Measurements from ENCODE around the gene DPP6. TPM values are rescaled to one million over a fixed set of nuclear protein-coding genes. Genes with fewer than 3 reads are reported as not detected.

The DPP6 gene
- total RNA-seq, 1 donor from 2014 or later = 0.48 TPM

GRCh38 chr7:154493594-154493993, 441.4 kb downstream of the DPP6 start:
- Mint-ChIP-seq H3K4me1 (ENCODE audit: low read depth, unreplicated experiment) (no peaks in the 10 kb centered on the region), H3K9me3 (ENCODE audit: unreplicated experiment) (no peaks in the 10 kb centered on the region)
- H3K4me3 ChIP-seq (ENCODE audit: insufficient read depth, low read depth, low read length) = no peak overlapping the region

GRCh38 chr7:154497751-154498150, 445.6 kb downstream of the DPP6 start:
- Histone ChIP-seq H2AFZ (ENCODE audit: low read depth, low read length) (no peak overlapping the region), H3K9ac (ENCODE audit: low read length) (no peak overlapping the region), H3K79me2 (ENCODE audit: insufficient read depth, low read length) (no peaks in the 10 kb centered on the region), H4K20me1 (ENCODE audit: insufficient read depth, low read length) (no peaks in the 10 kb centered on the region), H3K27ac (ENCODE audit: low read depth, low read length) (no peak overlapping the region), H3K9me3 (ENCODE audit: insufficient read depth, low read depth, low read length) (no peaks in the 10 kb centered on the region), H3K36me3 (ENCODE audit: insufficient read depth, low read length) (no peaks in the 10 kb centered on the region), H3K4me3 (ENCODE audit: insufficient read depth, low read depth, low read length) (no peak overlapping the region), H3K4me1 (ENCODE audit: insufficient read depth, low read length) (no peaks in the 10 kb centered on the region), H3K27me3 (ENCODE audit: insufficient read depth, low read length) (no peaks in the 10 kb centered on the region), H3K4me2 (ENCODE audit: low read length) (no peak overlapping the region)
- no peak for DNase-seq (ENCODE audit: low read depth)
- Mint-ChIP-seq H3K27me3 (ENCODE audit: low read depth, unreplicated experiment) (no peaks in the 10 kb centered on the region), H3K9me3 (ENCODE audit: unreplicated experiment) (peaks cover 9% of the 10 kb centered on the region), H3K36me3 (ENCODE audit: low read depth, unreplicated experiment) (no peaks in the 10 kb centered on the region), H3K4me1 (ENCODE audit: low read depth, unreplicated experiment) (no peaks in the 10 kb centered on the region), H3K27ac (ENCODE audit: unreplicated experiment) (no peak overlapping the region), H3K4me3 (ENCODE audit: unreplicated experiment) (no peak overlapping the region)
- TF ChIP-seq EZH2 (IDR thresholded peaks at IDR 0.05; ENCODE audit: insufficient read depth, low read length) (no peak), CTCF (IDR thresholded peaks at IDR 0.05; ENCODE audit: insufficient read depth, low read depth, low read length) (no peak)
- no peak for FAIRE-seq

More at GRCh38 chr7:154493594-154493993, 441.4 kb downstream of the DPP6 start:
- no peaks in the 10 kb centered on the region for H3K36me3 Mint-ChIP-seq (ENCODE audit: low read depth, unreplicated experiment)
- Histone ChIP-seq H3K27me3 (ENCODE audit: insufficient read depth, low read length) (no peaks in the 10 kb centered on the region), H3K9me3 (ENCODE audit: insufficient read depth, low read depth, low read length) (peaks cover 1% of the 10 kb centered on the region), H3K27ac (ENCODE audit: low read depth, low read length) (no peak overlapping the region), H3K9ac (ENCODE audit: low read length) (no peak overlapping the region), H3K4me1 (ENCODE audit: insufficient read depth, low read length) (no peaks in the 10 kb centered on the region), H3K4me2 (ENCODE audit: low read length) (no peak overlapping the region), H2AFZ (ENCODE audit: low read depth, low read length) (no peak overlapping the region), H3K79me2 (ENCODE audit: insufficient read depth, low read length) (no peaks in the 10 kb centered on the region), H3K36me3 (ENCODE audit: insufficient read depth, low read length) (no peaks in the 10 kb centered on the region), H4K20me1 (ENCODE audit: insufficient read depth, low read length) (no peaks in the 10 kb centered on the region)
- no peak overlapping the region for H3K4me3 Mint-ChIP-seq (ENCODE audit: unreplicated experiment)
- no peak overlapping the region for H3K27ac Mint-ChIP-seq (ENCODE audit: unreplicated experiment)
- DNase-seq (ENCODE audit: low read depth) = no peak
- H3K27me3 Mint-ChIP-seq (ENCODE audit: low read depth, unreplicated experiment) = peaks cover 3% of the 10 kb centered on the region
- TF ChIP-seq CTCF (IDR thresholded peaks at IDR 0.05; ENCODE audit: insufficient read depth, low read depth, low read length) (no peak), EZH2 (IDR thresholded peaks at IDR 0.05; ENCODE audit: insufficient read depth, low read length) (no peak)
- no peak for FAIRE-seq

DNA sequence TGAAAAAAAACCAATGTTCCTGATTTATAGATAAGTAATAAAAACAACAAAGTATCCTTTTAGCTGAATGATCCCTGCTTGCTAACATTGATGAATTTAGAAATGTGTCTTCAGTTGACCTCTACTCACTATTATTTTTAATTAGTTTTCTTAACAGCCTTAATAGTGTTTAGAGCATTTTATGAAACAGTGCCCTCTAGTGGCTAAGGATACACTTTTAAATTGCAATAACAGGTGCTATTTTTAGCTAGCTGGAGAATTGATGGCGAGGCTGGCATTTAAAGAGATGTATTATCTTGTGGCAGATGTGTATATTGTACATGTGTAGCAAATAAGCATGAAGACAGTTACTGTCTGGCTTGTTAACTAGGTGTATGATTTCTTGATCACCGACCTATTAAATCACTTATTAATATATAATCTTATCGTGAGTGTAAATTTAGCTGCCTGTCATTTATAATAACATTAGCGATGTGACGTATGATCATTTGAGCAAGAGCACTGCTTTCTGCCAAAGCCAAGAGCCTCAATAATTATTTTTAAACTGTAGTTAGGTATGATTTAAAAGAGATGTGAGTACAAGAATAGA, 451.9 kb downstream of the DPP6 start:
- Histone ChIP-seq H3K36me3 (ENCODE audit: insufficient read depth, low read length) (no peaks in the 10 kb centered on the region), H2AFZ (ENCODE audit: low read depth, low read length) (no peak overlapping the region), H4K20me1 (ENCODE audit: insufficient read depth, low read length) (no peaks in the 10 kb centered on the region), H3K79me2 (ENCODE audit: insufficient read depth, low read length) (no peaks in the 10 kb centered on the region), H3K27ac (ENCODE audit: low read depth, low read length) (no peak overlapping the region), H3K4me3 (ENCODE audit: insufficient read depth, low read depth, low read length) (no peak overlapping the region), H3K4me1 (ENCODE audit: insufficient read depth, low read length) (no peaks in the 10 kb centered on the region), H3K9me3 (ENCODE audit: insufficient read depth, low read depth, low read length) (no peaks in the 10 kb centered on the region), H3K27me3 (ENCODE audit: insufficient read depth, low read length) (no peaks in the 10 kb centered on the region), H3K4me2 (ENCODE audit: low read length) (no peak overlapping the region), H3K9ac (ENCODE audit: low read length) (no peak overlapping the region)
- Mint-ChIP-seq H3K9me3 (ENCODE audit: unreplicated experiment) (peaks cover 9% of the 10 kb centered on the region), H3K36me3 (ENCODE audit: low read depth, unreplicated experiment) (no peaks in the 10 kb centered on the region), H3K27me3 (ENCODE audit: low read depth, unreplicated experiment) (no peaks in the 10 kb centered on the region), H3K4me3 (ENCODE audit: unreplicated experiment) (no peak overlapping the region), H3K4me1 (ENCODE audit: low read depth, unreplicated experiment) (peaks cover 6% of the 10 kb centered on the region), H3K27ac (ENCODE audit: unreplicated experiment) (no peak overlapping the region)
- FAIRE-seq (no peak), DNase-seq (ENCODE audit: low read depth) (peak; percentile 10)
- TF ChIP-seq CTCF (IDR thresholded peaks at IDR 0.05; ENCODE audit: insufficient read depth, low read depth, low read length) = peak; percentile 60
- TF ChIP-seq EZH2 (IDR thresholded peaks at IDR 0.05; ENCODE audit: insufficient read depth, low read length) = no peak
